NK-92 (cell line): ENCODE data around the gene PDP2.

Experiments
- DNase-seq: peaks from one replicate; lab custom pipeline; 2025; ENCODE audit not compliant: unreplicated experiment; lab: John Stamatoyannopoulos, UW

Gene PDP2

GRCh38 chr16:66935314-66936011 lies 55.1 kb downstream of the PDP2 start, which contains the start of gene CES2:
Gene CES2 (plus strand): TSS chr16:66935516. CDS start chr16:66935636, 120 bp downstream.
- no peak for DNase-seq

GRCh38 chr16:66936462-66936861 lies 56.1 kb downstream of the PDP2 start:
- DNase-seq, result no peak

- DNase-seq, result no peak
Measured at GRCh38 chr16:66936889-66937554, 56.7 kb downstream of the PDP2 start.

- DNase-seq, result no peak
Measured at GRCh38 chr16:66937725-66938337, 57.5 kb downstream of the PDP2 start.

- no peak for DNase-seq
Measured at GRCh38 chr16:66939366-66939765, 59.1 kb downstream of the PDP2 start.

GRCh38 chr16:66940236-66940635 lies 59.9 kb downstream of the PDP2 start:
- DNase-seq, result no peak
